MM.1S (cell line): ENCODE measurements around the gene TUBA3C.

Experiments
- DNase-seq: peaks from one replicate; pipeline ENCODE4 v3.0.0-alpha.2; 2015
- H2AFZ ChIP-seq: fragments of 300-600 bp; sonication (generic); 2 replicates; pipeline ENCODE4 v1.6.0; 2016; ENCODE audit warnings: antibody characterized with exemption, low read length
- H3F3A ChIP-seq: fragments of 300-600 bp; sonication (generic); 2 replicates; pipeline ENCODE4 v1.6.1; 2016; ENCODE audit warnings: mild to moderate bottlenecking, antibody characterized with exemption, low read length, moderate library complexity, mixed read lengths; ENCODE audit not compliant: insufficient read depth
- H3K27ac ChIP-seq: fragments of 300-600 bp; sonication (generic); 2 replicates; pipeline ENCODE4 v1.5.1; 2016; ENCODE audit warnings: mild to moderate bottlenecking, low read length
- H3K27me3 ChIP-seq: fragments of 300-600 bp; sonication (generic); replicated peaks from 2 replicates; pipeline ENCODE4 v1.6.0; 2016; ENCODE audit warnings: low read length; ENCODE audit not compliant: insufficient read depth
- H3K36me3 ChIP-seq: fragments of 300-600 bp; sonication (generic); replicated peaks from 2 replicates; pipeline ENCODE4 v1.6.1; 2016; ENCODE audit warnings: mild to moderate bottlenecking, low read length, mixed read lengths; ENCODE audit not compliant: insufficient read depth
- H3K4me1 ChIP-seq: fragments of 300-600 bp; sonication (generic); 2 replicates; pipeline ENCODE4 v1.6.1; 2016; ENCODE audit warnings: low read length, mixed read lengths
- H3K4me2 ChIP-seq: fragments of 300-600 bp; sonication (generic); 2 replicates; pipeline ENCODE4 v1.6.0; 2016; ENCODE audit warnings: low read depth, low read length
- H3K4me3 ChIP-seq: fragments of 300-600 bp; sonication (generic); 2 replicates; pipeline ENCODE4 v1.5.1; 2016; ENCODE audit warnings: low read length, mixed read lengths
- H3K79me2 ChIP-seq: fragments of 300-600 bp; sonication (generic); 2 replicates; pipeline ENCODE4 v1.6.1; 2016; ENCODE audit warnings: mixed run types, low read length, mixed read lengths
- H3K9ac ChIP-seq: fragments of 300-600 bp; sonication (generic); 2 replicates; pipeline ENCODE4 v1.6.1; 2016; ENCODE audit warnings: low read length, mixed read lengths
- H3K9me2 ChIP-seq: fragments of 300-600 bp; sonication (generic); replicated peaks from 2 replicates; pipeline ENCODE4 v1.6.1; 2016; ENCODE audit warnings: mild to moderate bottlenecking, low read length, mixed read lengths; ENCODE audit not compliant: insufficient read depth
- H3K9me3 ChIP-seq: fragments of 300-600 bp; sonication (generic); replicated peaks from 2 replicates; pipeline ENCODE4 v1.6.1; 2016; ENCODE audit warnings: mild to moderate bottlenecking, low read length, mixed read lengths; ENCODE audit not compliant: insufficient read depth
- H4K20me1 ChIP-seq: fragments of 300-600 bp; sonication (generic); 2 replicates; pipeline ENCODE4 v1.6.1; 2016; ENCODE audit warnings: mild to moderate bottlenecking, low read length, moderate library complexity, mixed read lengths; ENCODE audit not compliant: insufficient read depth
- CTCF ChIP-seq: fragments of 300-600 bp; sonication (generic); IDR thresholded peaks from 2 replicates; pipeline ENCODE4 v1.5.1; 2016; ENCODE audit warnings: antibody characterized with exemption, low read length, mixed read lengths
- EZH2 ChIP-seq: fragments of 300-600 bp; sonication (generic); optimal IDR thresholded peaks from 2 replicates; pipeline ENCODE3; 2017; ENCODE audit warnings: low read depth, mild to moderate bottlenecking, antibody characterized with exemption, low read length, mixed read lengths
- EZH2phosphoT487 ChIP-seq: fragments of 300-600 bp; sonication (generic); IDR thresholded peaks from 2 replicates; pipeline ENCODE4 v1.6.1; 2018; ENCODE audit warnings: antibody characterized with exemption, low read length

TUBA3C gene

GRCh38 chr13:19150712-19151228 is 30.9 kb downstream of the TUBA3C start:
- Histone ChIP-seq H3K4me1 (no peaks in the 10 kb centered on the region), H3K9ac (no peak overlapping the region), H3K9me3 (no peaks in the 10 kb centered on the region), H2AFZ (no peak overlapping the region), H3K9me2 (no peaks in the 10 kb centered on the region), H3K36me3 (no peaks in the 10 kb centered on the region), H3K27ac (no peak overlapping the region), H3K4me2 (no peak overlapping the region), H3K4me3 (no peak overlapping the region), H3K79me2 (no peaks in the 10 kb centered on the region), H3K27me3 (no peaks in the 10 kb centered on the region), H3F3A (no peaks in the 10 kb centered on the region), H4K20me1 (no peaks in the 10 kb centered on the region)
- TF ChIP-seq EZH2 (no peak), EZH2phosphoT487 (no peak)
- DNase-seq = no peak

- Histone ChIP-seq H4K20me1 (no peaks in the 10 kb centered on the region), H3K4me3 (no peak overlapping the region), H3K9ac (no peak overlapping the region), H3F3A (no peaks in the 10 kb centered on the region), H3K4me2 (no peak overlapping the region), H3K9me2 (no peaks in the 10 kb centered on the region), H3K27me3 (no peaks in the 10 kb centered on the region), H3K27ac (no peak overlapping the region), H3K4me1 (no peaks in the 10 kb centered on the region), H3K36me3 (no peaks in the 10 kb centered on the region), H3K79me2 (no peaks in the 10 kb centered on the region), H3K9me3 (no peaks in the 10 kb centered on the region), H2AFZ (no peak overlapping the region)
- TF ChIP-seq EZH2 (no peak), CTCF (no peak), EZH2phosphoT487 (no peak)
- no peak for DNase-seq
Observed at GRCh38 chr13:19150226-19150625, 31.4 kb downstream of the TUBA3C start.

GRCh38 chr13:19148561-19148960 is 33.1 kb downstream of the TUBA3C start:
- TF ChIP-seq EZH2phosphoT487 = no peak
- TF ChIP-seq CTCF = no peak
- no peak for TF ChIP-seq EZH2
- Histone ChIP-seq H4K20me1 (no peaks in the 10 kb centered on the region), H3K36me3 (no peaks in the 10 kb centered on the region), H3K9ac (no peak overlapping the region), H3K4me3 (no peak overlapping the region), H3K79me2 (no peaks in the 10 kb centered on the region), H3F3A (no peaks in the 10 kb centered on the region), H3K27ac (no peak overlapping the region), H2AFZ (no peak overlapping the region), H3K4me1 (no peaks in the 10 kb centered on the region), H3K27me3 (no peaks in the 10 kb centered on the region), H3K9me3 (no peaks in the 10 kb centered on the region), H3K4me2 (no peak overlapping the region), H3K9me2 (no peaks in the 10 kb centered on the region)
- DNase-seq = no peak
